H9 (cell line): ENCODE data around the gene CRY2. TPM values are rescaled to one million over a fixed set of nuclear protein-coding genes. Genes with fewer than 3 reads are reported as not detected.
"Not testable (repeated sequence)": the region's sequence is repeated elsewhere in the genome, so short reads cannot be mapped to it uniquely, and the experiment has no call there.

Experiments
- DNase-seq: peaks from one replicate; pipeline ENCODE4 v3.0.0-alpha.2; 2017
- H2AFZ ChIP-seq: one replicate; pipeline ENCODE4 v1.6.1; 2013; ENCODE audit warnings: mild to moderate bottlenecking, low read length, control low read depth, moderate library complexity
- H2AK5ac ChIP-seq: 2 replicates; pipeline ENCODE4 v1.6.1; 2013; ENCODE audit warnings: low read length, control low read depth, mixed read lengths; ENCODE audit not compliant: insufficient read length
- H2BK120ac ChIP-seq: one replicate; pipeline ENCODE4 v1.6.1; 2013; ENCODE audit warnings: low read depth, mild to moderate bottlenecking, low read length, control low read depth, inconsistent platforms; ENCODE audit not compliant: poor library complexity, severe bottlenecking
- H2BK12ac ChIP-seq: 2 replicates; pipeline ENCODE4 v1.6.1; 2013; ENCODE audit warnings: low read length, control low read depth, mixed read lengths, low read depth; ENCODE audit not compliant: insufficient read length
- H2BK15ac ChIP-seq: 2 replicates; pipeline ENCODE4 v1.6.1; 2013; ENCODE audit warnings: low read depth, low read length, control low read depth
- H2BK20ac ChIP-seq: one replicate; pipeline ENCODE4 v1.6.1; 2013; ENCODE audit warnings: low read depth, mild to moderate bottlenecking, low read length, control low read depth, inconsistent platforms; ENCODE audit not compliant: poor library complexity, severe bottlenecking
- H2BK5ac ChIP-seq: 2 replicates; pipeline ENCODE4 v1.6.1; 2013; ENCODE audit warnings: low read length, control low read depth, mixed read lengths; ENCODE audit not compliant: insufficient read length
- H3K14ac ChIP-seq: 2 replicates; pipeline ENCODE4 v1.6.1; 2013; ENCODE audit warnings: low read length, control low read depth; ENCODE audit not compliant: insufficient read depth
- H3K18ac ChIP-seq: 2 replicates; pipeline ENCODE4 v1.6.1; 2013; ENCODE audit warnings: low read depth, mild to moderate bottlenecking, mixed read lengths, low read length, control low read depth; ENCODE audit not compliant: insufficient read length
- H3K23ac ChIP-seq: 2 replicates; pipeline ENCODE4 v1.6.1; 2013; ENCODE audit warnings: low read length, control low read depth, mixed read lengths, low read depth; ENCODE audit not compliant: insufficient read length
- H3K23me2 ChIP-seq: 2 replicates; pipeline ENCODE4 v1.6.1; 2013; ENCODE audit warnings: low read depth, mild to moderate bottlenecking, mixed read lengths, low read length, control low read depth; ENCODE audit not compliant: insufficient read length, poor library complexity, severe bottlenecking
- H3K27ac ChIP-seq: 2 replicates; pipeline ENCODE4 v1.5.1; 2013; ENCODE audit warnings: low read length, control low read depth, mixed read lengths, low read depth; ENCODE audit not compliant: insufficient read length
- H3K27me3 ChIP-seq: 2 replicates; pipeline ENCODE4 v1.6.1; 2013; ENCODE audit warnings: low read length, control low read depth, inconsistent platforms; ENCODE audit not compliant: insufficient read depth
- H3K4ac ChIP-seq: 2 replicates; pipeline ENCODE4 v1.6.1; 2013; ENCODE audit warnings: low read depth, mild to moderate bottlenecking, control low read depth, inconsistent platforms, low read length, moderate library complexity
- H3K4me1 ChIP-seq: 2 replicates; pipeline ENCODE4 v1.6.1; 2013; ENCODE audit warnings: low read length, control low read depth, inconsistent platforms; ENCODE audit not compliant: insufficient read depth
- H3K4me2 ChIP-seq: 2 replicates; pipeline ENCODE4 v1.6.1; 2013; ENCODE audit warnings: low read length, control low read depth, mixed read lengths; ENCODE audit not compliant: insufficient read length, insufficient read depth
- H3K56ac ChIP-seq: 2 replicates; pipeline ENCODE4 v1.6.1; 2013; ENCODE audit warnings: low read depth, mild to moderate bottlenecking, mixed read lengths, low read length, control low read depth; ENCODE audit not compliant: insufficient read length
- H3K79me1 ChIP-seq: 2 replicates; pipeline ENCODE4 v1.6.1; 2013; ENCODE audit warnings: low read depth, mild to moderate bottlenecking, moderate library complexity, low read length, control low read depth, inconsistent platforms; ENCODE audit not compliant: insufficient read depth, poor library complexity, severe bottlenecking
- H3K79me2 ChIP-seq: 2 replicates; pipeline ENCODE4 v1.6.1; 2013; ENCODE audit warnings: low read length, control low read depth, inconsistent platforms; ENCODE audit not compliant: insufficient read depth
- H3K9ac ChIP-seq: 2 replicates; pipeline ENCODE4 v1.6.1; 2013; ENCODE audit warnings: low read length, control low read depth, mixed read lengths; ENCODE audit not compliant: insufficient read length; ENCODE audit errors: extremely low read depth
- H3K9me3 ChIP-seq: one replicate; pipeline ENCODE4 v1.6.1; 2013; ENCODE audit warnings: low read depth, low read length, inconsistent platforms; ENCODE audit not compliant: control insufficient read depth
- H3T11ph ChIP-seq: one replicate; pipeline ENCODE4 v1.6.1; 2013; ENCODE audit warnings: mild to moderate bottlenecking, low read length, control low read depth, inconsistent platforms
- H4K20me1 ChIP-seq: one replicate; pipeline ENCODE4 v1.6.1; 2013; ENCODE audit not compliant: control insufficient read depth, insufficient read length, insufficient read depth
- H4K5ac ChIP-seq: 2 replicates; pipeline ENCODE4 v1.6.1; 2013; ENCODE audit warnings: low read depth, mild to moderate bottlenecking, mixed read lengths, low read length, control low read depth; ENCODE audit not compliant: insufficient read length
- H4K8ac ChIP-seq: replicated peaks from 2 replicates; pipeline ENCODE4 v1.6.1; 2013; ENCODE audit warnings: low read length, control low read depth, mixed read lengths, low read depth; ENCODE audit not compliant: insufficient read length
- H4K91ac ChIP-seq: 2 replicates; pipeline ENCODE4 v1.6.1; 2013; ENCODE audit warnings: low read depth, mild to moderate bottlenecking, moderate library complexity, mixed read lengths, low read length, control low read depth; ENCODE audit not compliant: insufficient read length
- H3K27ac Mint-ChIP-seq, 3 experiments: 2 replicates in 2 of 3; 3 replicates in 1 of 3; pipeline ENCODE4 v1.8.0; 2020 to 2021; ENCODE audit warnings: mixed read lengths in 3 of 3, mild to moderate bottlenecking in 1 of 3, moderate library complexity in 1 of 3
- H3K27me3 Mint-ChIP-seq: 2 replicates; pipeline ENCODE4 v1.8.0; 2021; ENCODE audit warnings: low read depth, mild to moderate bottlenecking, moderate library complexity, mixed read lengths
- H3K36me3 Mint-ChIP-seq, 3 experiments: 2 replicates in 2 of 3; 3 replicates in 1 of 3; pipeline ENCODE4 v1.8.0; 2020 to 2021; ENCODE audit warnings: low read depth in 3 of 3, mixed read lengths in 3 of 3; ENCODE audit not compliant: insufficient read depth in 1 of 3
- H3K4me1 Mint-ChIP-seq, 2 experiments: 2 replicates each; pipeline ENCODE4 v1.8.0; 2020; ENCODE audit warnings: mixed read lengths in 2 of 2
- H3K4me3 Mint-ChIP-seq, 2 experiments: 2 replicates in 1 of 2; 3 replicates in 1 of 2; pipeline ENCODE4 v1.8.0; 2020 to 2021; ENCODE audit warnings: mild to moderate bottlenecking in 2 of 2, mixed read lengths in 2 of 2, moderate library complexity in 1 of 2
- H3K9me3 Mint-ChIP-seq, 2 experiments: 2 replicates in 1 of 2; 3 replicates in 1 of 2; pipeline ENCODE4 v1.8.0; 2020; ENCODE audit warnings: mild to moderate bottlenecking in 2 of 2, mixed read lengths in 2 of 2, moderate library complexity in 1 of 2
- CTCF ChIP-seq: fragments of 200-600 bp; sonication (generic); conservative IDR thresholded peaks from 3 replicates; pipeline ENCODE4 v1.8.0; 2021; ENCODE audit warnings: antibody characterized with exemption, mild to moderate bottlenecking
- WGBS: extraction: QIAGEN DNeasy Blood & Tissue Kit; methylation state at CpG from one replicate; pipeline ENCODE4 v1.1.7; 2013; ENCODE audit warnings: missing lambda C conversion rate, low lambda C conversion rate, mixed read lengths; ENCODE audit not compliant: insufficient read length; ENCODE audit errors: extremely low coverage; 5-methylcytosine and 5-hydroxymethylcytosine counted together
- total RNA-seq: library from RNA; stranded (reverse); gene quantifications from 2 replicates; pipeline ENCODE4 v1.2.1, GENCODE V29; 2021

CRY2 gene
- total RNA-seq, 1 experiment from 2014 or later, result 14.4 TPM

DNA sequence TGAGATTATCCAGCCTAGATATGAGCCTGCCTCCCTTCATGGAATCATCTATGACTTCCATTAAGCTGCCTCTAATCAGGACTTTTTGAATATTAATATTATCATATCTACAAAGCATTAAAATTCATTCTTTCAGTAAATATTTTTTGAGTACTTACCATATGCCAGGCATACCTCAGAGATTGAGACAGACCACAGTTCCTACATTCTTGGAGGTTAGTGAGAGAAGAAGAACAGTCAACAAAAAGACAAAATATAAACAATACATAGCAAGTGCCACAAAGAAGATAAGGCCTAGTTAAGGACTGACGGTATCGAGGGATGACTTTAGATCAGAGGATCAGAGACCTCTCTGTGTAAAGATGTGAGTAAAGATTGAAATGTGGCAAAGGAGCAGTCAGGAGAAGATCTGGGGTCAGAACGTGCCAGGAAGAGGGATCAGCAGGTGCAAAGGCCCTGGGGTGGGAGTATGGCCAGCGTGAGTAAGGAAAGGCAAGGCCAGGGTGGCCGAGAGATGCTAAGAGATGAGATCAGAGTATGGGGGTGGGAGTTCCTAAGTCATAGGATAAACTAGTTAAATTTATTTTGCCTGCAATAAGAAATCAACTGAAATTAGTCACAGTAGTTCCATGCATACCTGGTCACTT is 26.9 kb upstream of the CRY2 start:
- H3T11ph ChIP-seq, result no peak overlapping the region
- no peak overlapping the region for H4K91ac ChIP-seq
- no peaks in the 10 kb centered on the region for H3K27me3 ChIP-seq
- Mint-ChIP-seq H3K27ac (no peak overlapping the region), H3K4me3 (no peak overlapping the region), H3K4me1 (peaks cover 13 to 32% of the 10 kb centered on the region in 2 experiments), H3K27me3 (peaks cover 6% of the 10 kb centered on the region), H3K36me3 (no peaks in the 10 kb centered on the region), H3K9me3 (no peaks in the 10 kb centered on the region)
- H4K8ac ChIP-seq, result no peak overlapping the region
- no peak overlapping the region for H2BK120ac ChIP-seq
- no peaks in the 10 kb centered on the region; the same call in 1 of the 2 replicates for H3K4me1 ChIP-seq
- H3K56ac ChIP-seq, result no peak overlapping the region
- H2BK15ac ChIP-seq, result no peak overlapping the region
- no peaks in the 10 kb centered on the region for H3K79me1 ChIP-seq
- no peak overlapping the region for H2AK5ac ChIP-seq
- H3K27ac ChIP-seq, result no peak overlapping the region
- H3K14ac ChIP-seq, result no peak overlapping the region
- H3K79me2 ChIP-seq, result no peaks in the 10 kb centered on the region
- no peak overlapping the region for H3K18ac ChIP-seq
- H3K23ac ChIP-seq, result no peak overlapping the region
- WGBS, result no CpG with 5 or more reads among the region's 5 CpGs
- no peak for DNase-seq
- no peaks in the 10 kb centered on the region for H3K9me3 ChIP-seq
- H4K5ac ChIP-seq, result no peak overlapping the region
- no peak overlapping the region for H3K4ac ChIP-seq
- no peak overlapping the region for H2BK12ac ChIP-seq
- no peak overlapping the region for H2BK20ac ChIP-seq
- H3K4me2 ChIP-seq, result no peak overlapping the region
- no peaks in the 10 kb centered on the region for H4K20me1 ChIP-seq
- no peaks in the 10 kb centered on the region for H3K23me2 ChIP-seq
- no peak overlapping the region for H3K9ac ChIP-seq
- no peak overlapping the region for H2AFZ ChIP-seq
- no peak for TF ChIP-seq CTCF
- H2BK5ac ChIP-seq, result no peak overlapping the region

GRCh38 chr11:45826492-45826891 is 20.8 kb upstream of the CRY2 start:
- not testable (repeated sequence) for H3K4me2 ChIP-seq, H4K5ac ChIP-seq, H3K9me3 Mint-ChIP-seq, H2BK20ac ChIP-seq, H2BK5ac ChIP-seq, H4K91ac ChIP-seq, H3K9ac ChIP-seq, H3T11ph ChIP-seq, DNase-seq, H2AK5ac ChIP-seq, H3K18ac ChIP-seq, H4K8ac ChIP-seq, H2AFZ ChIP-seq, H3K27me3 ChIP-seq, H3K4me3 Mint-ChIP-seq, H3K4me1 ChIP-seq, H3K27ac Mint-ChIP-seq, H3K36me3 Mint-ChIP-seq, H4K20me1 ChIP-seq, H3K9me3 ChIP-seq, H2BK15ac ChIP-seq, H3K56ac ChIP-seq, H2BK120ac ChIP-seq, H2BK12ac ChIP-seq, H3K79me1 ChIP-seq, H3K4ac ChIP-seq, H3K79me2 ChIP-seq, H3K23me2 ChIP-seq, H3K27ac ChIP-seq, H3K14ac ChIP-seq, H3K23ac ChIP-seq
- Mint-ChIP-seq H3K4me1 (peaks cover 11 to 20% of the 10 kb centered on the region in 2 experiments), H3K27me3 (peaks cover 24% of the 10 kb centered on the region)
- WGBS, result no CpG with 5 or more reads among the region's 7 CpGs
